GM12865 (cell line): ENCODE measurements around the gene CEACAM20.
A peak's percentile ranks its signal among the peaks of the same experiment; 100 is the strongest.
"Not testable (repeated sequence)": the region's sequence is repeated elsewhere in the genome, so short reads cannot be mapped to it uniquely, and the experiment has no call there.

ENCODE experiments used
- DNase-seq: peaks from one replicate; pipeline ENCODE4 v3.0.0; 2010; ENCODE audit warnings: low read depth
- H3K4me3 ChIP-seq: 2 replicates; pipeline ENCODE4 v1.5.1; 2011; ENCODE audit warnings: mild to moderate bottlenecking, low read depth, low read length, control low read depth
- CTCF ChIP-seq: IDR thresholded peaks from 2 replicates; pipeline ENCODE4 v1.5.1; 2011; ENCODE audit warnings: low read length, control low read depth, low read depth, inconsistent platforms; ENCODE audit not compliant: insufficient read depth; ENCODE audit errors: missing control alignments

Gene CEACAM20

DNA sequence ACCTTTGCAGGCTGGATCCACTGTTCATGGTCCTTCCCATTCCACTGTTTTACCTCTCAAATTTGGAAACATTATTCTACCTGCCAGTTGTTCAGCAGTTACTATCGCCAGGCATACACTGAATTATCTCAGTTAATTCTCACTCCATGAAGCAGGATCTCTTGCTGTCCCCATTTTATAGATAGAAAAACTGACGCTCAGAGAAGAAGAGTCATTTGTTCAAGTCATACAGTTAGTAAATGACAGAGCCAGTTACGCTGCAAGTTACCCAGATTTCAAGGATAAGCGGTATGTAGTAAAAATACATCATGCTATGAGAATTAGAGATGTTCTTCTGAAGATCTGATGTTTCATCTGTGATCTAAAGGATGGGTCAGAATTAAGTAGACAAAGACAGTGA is 43.7 kb upstream of the CEACAM20 start:
- TF ChIP-seq CTCF = no peak
- no peak for DNase-seq
- H3K4me3 ChIP-seq = no peak overlapping the region

DNA sequence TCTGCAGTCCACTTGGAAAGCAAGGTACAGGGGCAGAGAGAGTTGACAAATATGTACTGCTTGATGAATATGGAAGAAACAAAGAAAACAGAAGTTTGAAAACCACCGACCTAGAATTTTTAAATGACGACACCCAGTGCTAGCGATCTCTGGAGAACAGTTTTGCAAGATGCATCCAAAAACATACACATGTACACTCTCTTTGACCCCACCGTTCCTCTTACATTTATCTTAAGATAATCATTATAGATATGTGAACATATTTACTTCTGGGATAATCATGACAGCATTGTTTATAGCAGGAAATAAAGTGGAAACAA is 43.1 kb upstream of the CEACAM20 start:
- no peak for TF ChIP-seq CTCF
- DNase-seq = no peak
- no peak overlapping the region for H3K4me3 ChIP-seq

GRCh38 chr19:44571830-44572580 is 42.5 kb upstream of the CEACAM20 start:
- no peak for DNase-seq
- no peak for TF ChIP-seq CTCF
- no peak overlapping the region for H3K4me3 ChIP-seq

- peak; percentile 73 for DNase-seq
- TF ChIP-seq CTCF = peak; percentile 58
- H3K4me3 ChIP-seq = no peak overlapping the region
Observed at GRCh38 chr19:44570984-44571684, 41.7 kb upstream of the CEACAM20 start.

DNA sequence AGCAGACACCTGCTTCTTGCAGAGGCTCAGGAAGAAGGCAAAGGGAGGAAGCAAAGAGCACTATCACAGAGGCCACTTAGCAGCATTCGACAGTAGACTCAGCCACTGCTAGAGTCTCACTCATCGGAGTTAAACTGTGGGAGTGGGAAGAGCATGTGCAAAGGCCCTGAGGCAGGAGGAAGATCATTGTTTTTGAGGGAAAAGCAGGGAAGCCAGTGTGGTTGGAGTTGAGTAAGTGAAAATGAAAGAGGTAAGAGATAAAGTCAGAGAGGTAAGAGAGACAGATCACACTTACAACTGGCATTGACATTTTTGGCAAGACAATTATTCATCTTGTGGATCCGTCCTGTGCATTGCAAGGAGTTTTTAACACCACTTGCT is 41.1 kb upstream of the CEACAM20 start:
- DNase-seq = no peak
- no peak for TF ChIP-seq CTCF
- no peak overlapping the region for H3K4me3 ChIP-seq

DNA sequence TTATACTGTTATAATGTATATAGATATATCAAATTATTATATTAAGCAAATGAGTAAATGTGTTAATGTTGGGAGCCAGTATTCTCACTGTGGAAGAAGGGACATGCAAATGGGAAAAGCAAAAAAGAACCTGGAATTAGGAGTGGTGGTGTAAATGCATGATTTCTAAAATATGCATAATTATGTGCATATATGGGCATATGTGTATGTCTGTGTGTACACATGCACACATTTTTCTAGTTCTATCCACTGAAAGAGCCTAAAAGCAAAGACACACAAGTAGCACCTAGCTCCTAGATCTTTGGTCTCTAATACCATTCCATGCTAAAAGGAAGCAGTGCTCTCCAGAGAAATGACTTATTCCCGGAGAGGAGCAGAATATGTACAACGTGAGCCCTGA is 38.3 kb upstream of the CEACAM20 start:
- DNase-seq = no peak
- TF ChIP-seq CTCF = no peak
- no peak overlapping the region for H3K4me3 ChIP-seq

- DNase-seq = no peak
- no peak overlapping the region for H3K4me3 ChIP-seq
- TF ChIP-seq CTCF = no peak
Observed at GRCh38 chr19:44566984-44567383, 37.5 kb upstream of the CEACAM20 start.

DNA sequence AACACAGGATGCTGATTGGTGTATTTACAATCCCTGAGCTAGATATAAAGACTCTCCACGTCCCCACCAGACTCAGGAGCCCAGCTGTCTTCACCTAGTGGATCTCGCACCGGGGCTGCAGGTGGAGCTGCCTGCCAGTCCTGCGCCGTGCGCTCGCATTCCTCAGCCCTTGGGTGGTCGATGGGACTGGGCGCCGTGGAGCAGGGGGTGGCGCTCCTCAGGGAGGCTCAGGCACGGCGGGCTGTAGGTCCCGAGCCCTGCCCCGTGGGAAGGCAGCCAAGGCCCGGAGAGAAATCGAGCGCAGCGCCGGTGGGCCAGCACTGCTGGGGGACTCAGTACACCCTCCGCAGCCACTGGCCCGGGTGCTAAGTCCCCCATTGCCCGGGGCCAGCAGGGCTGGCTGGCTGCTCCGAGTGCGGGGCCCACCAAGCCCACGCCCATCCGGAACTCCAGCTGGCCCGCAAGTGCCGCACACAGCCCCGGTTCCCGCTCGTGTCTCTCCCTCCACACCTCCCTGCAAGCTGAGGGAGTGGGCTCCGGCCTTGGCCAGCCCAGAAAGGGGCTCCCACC is 33.7 kb upstream of the CEACAM20 start:
- H3K4me3 ChIP-seq, DNase-seq: not testable (repeated sequence)
